Natural killer cell treated with Interleukin-12 subunit alpha and Interleukin-12 subunit beta and Interleukin-15 and Interleukin-18, amount 100 ng/mL, for 72 hours (primary cell): ENCODE data around the gene CFC1. TPM values are rescaled to one million over a fixed set of nuclear protein-coding genes. Genes with fewer than 3 reads are reported as not detected.
"Not testable (repeated sequence)": the region's sequence is repeated elsewhere in the genome, so short reads cannot be mapped to it uniquely, and the experiment has no call there.

Source experiments
- ATAC-seq, 2 donors: fragments of 150-1000 bp; cut with Tn5 transposase in 1 of 2; sonication (Bioruptor Pico), chemical (Tn5 transposase) in 1 of 2; 2 replicates each; pipeline ENCODE4 v1.10.0; 2021
- DNase-seq: peaks from one replicate; pipeline ENCODE4 v3.0.0; 2022; ENCODE audit warnings: low spot score
- H3K27ac Mint-ChIP-seq, 2 donors: 1 replicate in 1 of 2; 2 replicates in 1 of 2; pipeline ENCODE4 v1.8.0; 2022; ENCODE audit warnings: mixed read lengths in 2 of 2, mild to moderate bottlenecking in 1 of 2, moderate library complexity in 1 of 2
- H3K27me3 Mint-ChIP-seq, 2 donors: 1 replicate in 1 of 2; 2 replicates in 1 of 2; pipeline ENCODE4 v1.8.0; 2022; ENCODE audit warnings: mixed read lengths in 2 of 2
- H3K36me3 Mint-ChIP-seq: one replicate; pipeline ENCODE4 v1.8.0; 2022; ENCODE audit warnings: mixed read lengths
- H3K4me1 Mint-ChIP-seq, 2 donors: 1 replicate in 1 of 2; 2 replicates in 1 of 2; pipeline ENCODE4 v1.8.0; 2022; ENCODE audit warnings: low read depth in 2 of 2, mixed read lengths in 2 of 2, mild to moderate bottlenecking in 1 of 2
- H3K4me3 Mint-ChIP-seq: one replicate; pipeline ENCODE4 v1.8.0; 2022; ENCODE audit warnings: mixed read lengths
- H3K9me3 Mint-ChIP-seq: 2 replicates; pipeline ENCODE4 v1.8.0; 2022; ENCODE audit warnings: mixed read lengths
- total RNA-seq, 2 donors: library from RNA; stranded (reverse); gene quantifications; one replicate each; pipeline ENCODE4 v1.2.3, GENCODE V29; 2022

Gene CFC1
- total RNA-seq, 2 donors from 2014 or later, result not detected

- H3K9me3 Mint-ChIP-seq, H3K27me3 Mint-ChIP-seq, H3K36me3 Mint-ChIP-seq, ATAC-seq, H3K27ac Mint-ChIP-seq, H3K4me3 Mint-ChIP-seq, H3K4me1 Mint-ChIP-seq: not testable (repeated sequence)
- peak; percentile 41 for DNase-seq
Measured at GRCh38 chr2:130594011-130594410, 5.4 kb downstream of the CFC1 start.

GRCh38 chr2:130592791-130593414 lies 6.5 kb downstream of the CFC1 start:
- not testable (repeated sequence) for H3K36me3 Mint-ChIP-seq, H3K4me3 Mint-ChIP-seq, ATAC-seq, DNase-seq, H3K9me3 Mint-ChIP-seq, H3K27me3 Mint-ChIP-seq, H3K4me1 Mint-ChIP-seq, H3K27ac Mint-ChIP-seq

DNA sequence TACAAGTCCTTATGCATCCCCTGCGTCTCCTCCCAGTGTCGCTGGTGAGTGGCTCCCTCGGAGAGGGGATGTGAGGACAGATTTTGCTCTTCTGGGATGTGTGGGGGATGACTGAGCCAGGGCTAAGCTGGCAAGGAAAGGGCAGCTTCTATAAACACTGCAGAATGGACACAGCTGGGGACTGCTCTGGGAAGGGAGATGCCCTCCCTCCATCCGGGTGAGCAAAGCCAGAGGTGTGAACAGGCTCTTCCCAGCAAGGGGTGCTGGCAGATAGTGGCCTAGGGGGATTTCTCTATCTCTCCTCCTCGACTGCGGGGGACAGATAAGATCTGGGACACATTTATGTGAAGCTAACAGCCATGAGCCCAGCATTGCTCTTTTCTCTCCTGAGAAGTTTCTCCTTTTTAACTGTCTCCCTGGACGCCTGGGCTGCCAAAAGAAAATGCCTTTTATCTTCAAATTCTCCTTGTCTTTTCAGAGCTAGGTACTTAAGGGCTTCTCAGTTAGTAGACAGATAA lies 8.5 kb downstream of the CFC1 start:
- H3K27ac Mint-ChIP-seq, result not testable (repeated sequence)

GRCh38 chr2:130590170-130590841 lies 9.1 kb downstream of the CFC1 start:
- DNase-seq, H3K9me3 Mint-ChIP-seq, H3K27me3 Mint-ChIP-seq, H3K4me3 Mint-ChIP-seq, H3K27ac Mint-ChIP-seq, H3K36me3 Mint-ChIP-seq, H3K4me1 Mint-ChIP-seq, ATAC-seq: not testable (repeated sequence)

More for the DNA sequence above, 8.5 kb downstream of the CFC1 start:
- not testable (repeated sequence) for H3K4me1 Mint-ChIP-seq, H3K36me3 Mint-ChIP-seq, DNase-seq, H3K4me3 Mint-ChIP-seq, H3K9me3 Mint-ChIP-seq, ATAC-seq, H3K27me3 Mint-ChIP-seq

DNA sequence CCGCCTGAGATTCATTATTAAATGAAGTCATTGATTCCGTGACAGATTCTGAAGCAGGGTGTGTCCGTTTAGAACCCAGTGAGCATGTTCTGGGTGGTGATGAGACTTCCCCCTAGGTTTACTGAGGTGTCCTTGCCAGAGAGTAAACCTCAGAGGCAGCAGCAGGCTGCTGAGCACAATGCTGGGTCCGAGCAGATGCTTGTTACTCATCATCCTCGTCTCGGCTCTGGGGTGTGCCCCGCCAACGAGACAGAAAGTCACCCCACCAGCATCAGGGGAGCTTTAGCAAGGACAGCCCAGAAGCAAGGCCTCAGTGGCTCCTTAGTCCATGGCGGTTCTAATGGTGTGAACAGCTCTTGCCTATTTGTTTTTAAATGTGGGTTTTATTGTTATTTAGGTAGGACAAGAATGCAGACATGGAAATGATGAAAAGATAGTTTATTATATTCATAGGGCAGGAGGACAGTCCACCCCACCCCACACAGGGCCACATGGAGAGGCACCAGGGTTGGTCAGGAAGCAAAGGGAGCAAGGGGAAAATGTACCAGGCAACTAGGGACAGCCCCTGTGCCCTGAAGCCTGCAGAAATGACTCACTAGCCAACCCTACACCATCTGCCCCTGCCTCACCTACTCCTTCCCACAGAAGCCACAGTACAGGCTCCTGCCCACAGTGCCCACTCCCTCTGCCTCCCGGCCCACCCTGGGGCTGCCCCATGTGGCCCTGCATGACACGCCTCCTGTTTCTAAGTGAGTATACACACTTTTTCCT lies 10.5 kb downstream of the CFC1 start:
- not testable (repeated sequence) for H3K36me3 Mint-ChIP-seq, H3K9me3 Mint-ChIP-seq, H3K4me1 Mint-ChIP-seq, H3K4me3 Mint-ChIP-seq, H3K27me3 Mint-ChIP-seq, H3K27ac Mint-ChIP-seq
- ATAC-seq (peak; percentile 96 to 98), DNase-seq (peak; percentile 44)

DNA sequence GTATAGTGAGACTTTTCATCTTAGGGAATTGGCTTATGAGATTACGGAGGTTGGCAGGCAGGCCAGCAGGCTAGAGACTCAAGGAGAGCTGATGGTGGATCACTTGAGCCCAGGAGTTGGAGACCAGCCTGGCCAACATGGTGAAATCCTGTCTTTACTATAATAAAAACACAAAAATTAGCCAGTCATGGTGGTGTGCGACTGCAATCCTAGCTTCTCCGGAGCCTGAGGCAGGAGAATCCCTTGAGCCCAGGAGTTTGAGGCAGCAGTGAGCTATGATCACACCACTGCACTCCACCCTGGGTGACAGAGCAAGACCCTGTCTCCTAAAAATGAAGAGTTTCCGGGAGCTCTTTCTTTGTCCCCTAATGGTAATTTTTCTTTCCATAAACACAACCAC lies 14.6 kb downstream of the CFC1 start:
- ATAC-seq, H3K27ac Mint-ChIP-seq, DNase-seq: not testable (repeated sequence)

DNA sequence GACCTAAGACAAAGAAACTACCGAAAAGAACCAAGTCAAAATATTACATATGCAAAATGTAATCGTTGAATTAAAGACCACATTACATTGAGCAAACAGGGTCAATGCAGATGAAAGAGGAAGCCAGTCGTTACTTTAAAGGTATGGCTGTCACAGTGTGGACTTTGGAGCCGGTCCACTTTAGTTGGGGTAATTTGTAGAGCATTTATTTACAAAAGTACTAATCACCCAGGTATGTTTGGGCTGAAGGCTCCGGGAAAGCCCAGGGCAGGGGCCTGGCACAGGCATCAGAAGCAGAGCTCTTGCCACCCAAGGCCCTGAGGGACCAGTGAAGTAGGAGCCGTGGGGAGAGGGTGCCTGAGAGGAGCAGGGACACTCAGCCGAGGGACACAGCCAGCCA lies 15.8 kb downstream of the CFC1 start:
- H3K27ac Mint-ChIP-seq, H3K27me3 Mint-ChIP-seq: not testable (repeated sequence)

More for the DNA sequence above, 14.6 kb downstream of the CFC1 start:
- not testable (repeated sequence) for H3K36me3 Mint-ChIP-seq, H3K4me1 Mint-ChIP-seq, H3K27me3 Mint-ChIP-seq, H3K9me3 Mint-ChIP-seq, H3K4me3 Mint-ChIP-seq

DNA sequence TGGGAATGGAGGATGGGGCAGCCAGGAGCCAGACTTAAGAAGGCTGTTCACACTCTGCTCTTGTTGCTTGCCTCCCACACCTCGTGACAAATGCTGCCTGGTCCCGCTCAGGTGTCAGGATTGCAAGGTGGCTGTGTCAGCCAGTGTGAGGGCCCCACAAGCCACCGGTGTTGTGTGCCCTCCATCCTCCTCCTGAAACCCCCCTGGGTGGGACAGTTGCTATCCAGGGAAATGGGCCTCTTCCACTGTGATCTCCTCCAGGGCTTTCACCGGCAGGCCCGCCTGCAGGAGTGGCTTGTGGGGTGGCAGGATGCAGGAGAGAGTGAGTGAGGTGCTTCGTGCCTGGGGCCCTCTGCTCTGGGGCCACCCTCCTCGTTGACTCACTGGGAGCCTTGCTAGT lies 16.4 kb downstream of the CFC1 start:
- H3K36me3 Mint-ChIP-seq, H3K4me1 Mint-ChIP-seq, H3K4me3 Mint-ChIP-seq, H3K27ac Mint-ChIP-seq, DNase-seq, H3K27me3 Mint-ChIP-seq, H3K9me3 Mint-ChIP-seq: not testable (repeated sequence)
- peak in 1 of 2 donors; percentile 15 for ATAC-seq

More for the DNA sequence above, 15.8 kb downstream of the CFC1 start:
- ATAC-seq, H3K4me1 Mint-ChIP-seq, DNase-seq, H3K4me3 Mint-ChIP-seq, H3K9me3 Mint-ChIP-seq, H3K36me3 Mint-ChIP-seq: not testable (repeated sequence)

DNA sequence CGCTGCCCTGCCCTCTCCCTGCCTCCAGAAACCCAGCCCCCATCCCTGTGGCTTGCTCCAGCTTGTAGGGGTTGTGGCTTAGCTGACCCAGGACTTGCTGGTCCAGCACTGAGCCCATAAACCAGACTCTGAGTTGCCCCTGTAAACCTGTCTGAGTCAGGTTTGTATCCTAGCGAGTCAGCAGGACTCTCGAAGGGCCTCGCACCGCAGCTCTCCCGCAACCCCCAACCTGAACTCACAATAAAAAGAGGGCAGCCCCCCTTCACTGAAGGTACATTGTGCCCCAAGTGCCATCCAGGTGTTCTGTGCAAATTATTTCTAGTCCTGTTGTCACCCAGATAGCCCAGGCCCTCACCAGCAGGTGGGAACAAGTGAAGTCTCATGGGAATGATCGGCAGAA lies 17.9 kb downstream of the CFC1 start:
- DNase-seq, result peak; percentile 20
- not testable (repeated sequence) for H3K27me3 Mint-ChIP-seq, H3K9me3 Mint-ChIP-seq, ATAC-seq, H3K4me1 Mint-ChIP-seq, H3K27ac Mint-ChIP-seq, H3K4me3 Mint-ChIP-seq, H3K36me3 Mint-ChIP-seq

- not testable (repeated sequence) for H3K4me3 Mint-ChIP-seq, H3K9me3 Mint-ChIP-seq, DNase-seq, H3K4me1 Mint-ChIP-seq, H3K27ac Mint-ChIP-seq, H3K27me3 Mint-ChIP-seq, H3K36me3 Mint-ChIP-seq, ATAC-seq
Measured at GRCh38 chr2:130579121-130579520, 20.3 kb downstream of the CFC1 start.

- ATAC-seq, H3K36me3 Mint-ChIP-seq, DNase-seq, H3K4me3 Mint-ChIP-seq, H3K9me3 Mint-ChIP-seq, H3K27me3 Mint-ChIP-seq, H3K4me1 Mint-ChIP-seq, H3K27ac Mint-ChIP-seq: not testable (repeated sequence)
Measured at GRCh38 chr2:130577559-130577958, 21.8 kb downstream of the CFC1 start.

- not testable (repeated sequence) for H3K27me3 Mint-ChIP-seq, H3K9me3 Mint-ChIP-seq, H3K4me3 Mint-ChIP-seq, H3K4me1 Mint-ChIP-seq, H3K36me3 Mint-ChIP-seq, DNase-seq, H3K27ac Mint-ChIP-seq
- ATAC-seq, result peak; percentile 73 to 76
Measured at GRCh38 chr2:130576209-130576784, 23.1 kb downstream of the CFC1 start.

- H3K4me1 Mint-ChIP-seq, H3K27me3 Mint-ChIP-seq: not testable (repeated sequence)
Measured at GRCh38 chr2:130574230-130574629, 25.1 kb downstream of the CFC1 start.

DNA sequence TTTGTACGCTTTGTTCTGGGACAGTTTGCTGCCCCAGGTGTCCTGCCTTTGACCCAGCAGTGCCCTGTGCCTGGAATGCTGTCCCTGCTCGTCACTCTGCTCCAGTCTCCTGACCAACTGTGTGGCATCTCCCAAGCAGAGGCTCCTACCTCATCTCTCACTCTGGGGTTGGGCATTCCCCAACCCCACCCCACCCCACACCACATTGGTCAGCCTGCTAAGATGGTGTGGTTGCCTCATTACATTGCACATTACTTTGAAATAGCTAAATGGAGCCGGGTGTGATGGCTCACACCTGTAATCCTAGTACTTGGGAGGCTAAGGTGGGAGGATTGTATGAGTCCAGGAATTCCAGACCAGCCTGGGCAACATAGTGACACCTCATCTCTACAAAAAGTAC lies 27.4 kb downstream of the CFC1 start:
- H3K27ac Mint-ChIP-seq, DNase-seq, H3K4me1 Mint-ChIP-seq, H3K4me3 Mint-ChIP-seq, H3K9me3 Mint-ChIP-seq, H3K27me3 Mint-ChIP-seq, H3K36me3 Mint-ChIP-seq: not testable (repeated sequence)
- ATAC-seq, result peak; percentile 28 to 71

More at GRCh38 chr2:130574230-130574629, 25.1 kb downstream of the CFC1 start:
- not testable (repeated sequence) for H3K27ac Mint-ChIP-seq, H3K9me3 Mint-ChIP-seq, ATAC-seq, H3K4me3 Mint-ChIP-seq, H3K36me3 Mint-ChIP-seq
- peak; percentile 37 for DNase-seq
